Large intestine (tissue), 3 donors: ENCODE data around the gene STIM2. TPM values are rescaled to one million over a fixed set of nuclear protein-coding genes. Genes with fewer than 3 reads are reported as not detected.
A peak's percentile ranks its signal among the peaks of the same experiment; 100 is the strongest.

ENCODE experiments used
- DNase-seq, 2 donors: peaks; one replicate each; pipeline versions ENCODE4 v3.0.0 to v3.0.0-alpha.2; 2013
- H3K27ac ChIP-seq: one replicate; pipeline ENCODE4 v1.5.1; 2013; ENCODE audit warnings: low read length
- H3K27me3 ChIP-seq: 2 replicates; pipeline ENCODE4 v1.6.1; 2013; ENCODE audit warnings: low read length; ENCODE audit not compliant: control insufficient read depth, insufficient read depth
- H3K36me3 ChIP-seq: 2 replicates; pipeline ENCODE4 v1.6.1; 2013; ENCODE audit warnings: low read length; ENCODE audit not compliant: control insufficient read depth, insufficient read depth
- H3K4me1 ChIP-seq: one replicate; pipeline ENCODE4 v1.6.1; 2013; ENCODE audit warnings: low read length; ENCODE audit not compliant: control insufficient read depth, insufficient read depth
- H3K4me3 ChIP-seq: one replicate; pipeline ENCODE4 v1.5.1; 2013; ENCODE audit warnings: low read length
- H3K9me3 ChIP-seq: one replicate; pipeline ENCODE4 v1.6.1; 2013; ENCODE audit warnings: mild to moderate bottlenecking, low read depth, low read length, moderate library complexity; ENCODE audit not compliant: control insufficient read depth
- WGBS: methylation state at CpG from one replicate; pipeline ENCODE4 v1.1.5; 2013; ENCODE audit warnings: low lambda C conversion rate; ENCODE audit not compliant: insufficient coverage; 5-methylcytosine and 5-hydroxymethylcytosine counted together
- polyA plus RNA-seq: library from polyadenylated mRNA; unstranded; fragments of 120-200 nt; gene quantifications from one replicate; pipeline ENCODE4 v1.2.1, GENCODE V29; 2013

STIM2 gene
- polyA plus RNA-seq, 1 donor: 30.9 TPM

DNA sequence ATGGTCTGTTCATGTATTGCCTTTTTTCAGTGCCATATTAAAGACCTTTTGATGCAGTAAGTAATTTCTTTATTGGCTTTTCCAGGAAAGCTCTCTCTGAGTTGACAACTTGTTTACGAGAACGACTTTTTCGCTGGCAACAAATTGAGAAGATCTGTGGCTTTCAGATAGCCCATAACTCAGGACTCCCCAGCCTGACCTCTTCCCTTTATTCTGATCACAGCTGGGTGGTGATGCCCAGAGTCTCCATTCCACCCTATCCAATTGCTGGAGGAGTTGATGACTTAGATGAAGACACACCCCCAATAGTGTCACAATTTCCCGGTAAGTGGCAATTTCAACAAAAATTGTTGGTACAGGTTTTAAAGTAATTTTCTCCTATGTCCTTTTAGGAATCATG lies 148.0 kb downstream of the STIM2 start:
- H3K27ac ChIP-seq: no peak overlapping the region
- 83% methylated on average over 1 of the region's 4 CpGs for WGBS
- H3K9me3 ChIP-seq: no peaks in the 10 kb centered on the region
- no peak overlapping the region for H3K4me3 ChIP-seq
- no peak for DNase-seq
- H3K27me3 ChIP-seq: no peaks in the 10 kb centered on the region
- no peaks in the 10 kb centered on the region for H3K4me1 ChIP-seq
- H3K36me3 ChIP-seq: no peaks in the 10 kb centered on the region

DNA sequence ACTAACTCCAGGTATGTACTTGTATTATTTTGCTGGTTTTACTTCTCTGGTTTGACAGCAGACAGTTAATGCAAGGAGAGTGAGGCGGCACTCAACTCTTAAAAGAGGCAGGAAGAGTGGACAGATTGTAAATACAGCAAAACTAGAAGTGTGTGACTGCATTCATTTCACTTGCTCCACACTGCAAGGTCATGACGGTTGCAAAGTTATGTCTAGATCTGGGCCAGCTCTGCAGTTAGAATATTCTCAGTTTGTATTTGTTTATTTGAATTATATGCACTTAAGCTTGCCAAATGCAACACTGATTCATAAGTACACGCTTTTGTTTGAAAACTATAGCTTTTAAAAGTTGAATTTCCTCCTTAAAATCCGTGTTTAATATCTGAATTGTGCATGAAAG lies 148.9 kb downstream of the STIM2 start:
- H3K4me1 ChIP-seq: no peaks in the 10 kb centered on the region
- H3K27ac ChIP-seq: no peak overlapping the region
- H3K36me3 ChIP-seq: no peaks in the 10 kb centered on the region
- no peaks in the 10 kb centered on the region for H3K27me3 ChIP-seq
- H3K9me3 ChIP-seq: no peaks in the 10 kb centered on the region
- H3K4me3 ChIP-seq: no peak overlapping the region
- WGBS: 77% methylated on average over 2 of the region's 4 CpGs
- DNase-seq: no peak

DNA sequence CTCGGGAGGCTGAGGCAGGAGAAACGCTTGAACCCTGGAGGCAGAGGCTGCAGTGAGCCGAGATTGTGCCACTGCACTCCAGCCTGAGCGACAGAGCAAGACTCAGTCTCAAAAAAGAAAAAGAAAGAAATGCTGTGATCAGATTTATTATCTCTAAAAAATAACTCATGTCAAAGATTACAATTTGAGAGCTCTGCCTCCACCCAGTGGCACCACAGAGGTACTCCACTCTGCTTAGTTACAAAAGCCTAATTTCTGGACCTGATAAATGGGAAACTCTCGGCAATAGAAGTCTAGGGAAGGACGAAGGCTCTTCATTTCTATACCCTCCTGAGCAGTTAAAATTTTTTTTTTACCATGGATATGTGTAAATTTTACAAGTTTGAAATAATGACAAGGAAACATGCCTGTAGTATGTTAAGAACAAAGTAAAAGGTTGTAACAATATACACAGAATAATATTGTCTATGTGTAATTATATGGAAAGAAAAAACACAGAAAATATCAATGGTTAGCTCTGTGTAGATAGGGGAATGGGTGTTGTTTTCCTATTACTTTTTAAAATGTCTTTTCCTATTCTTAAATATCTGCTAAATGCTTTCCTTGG lies 149.8 kb downstream of the STIM2 start:
- H3K27ac ChIP-seq: no peak overlapping the region
- H3K27me3 ChIP-seq: no peaks in the 10 kb centered on the region
- no peak overlapping the region for H3K4me3 ChIP-seq
- no peaks in the 10 kb centered on the region for H3K9me3 ChIP-seq
- no peaks in the 10 kb centered on the region for H3K36me3 ChIP-seq
- H3K4me1 ChIP-seq: no peaks in the 10 kb centered on the region
- DNase-seq: peak; percentile 19 to 30
- WGBS: 40% methylated on average over 1 of the region's 6 CpGs

DNA sequence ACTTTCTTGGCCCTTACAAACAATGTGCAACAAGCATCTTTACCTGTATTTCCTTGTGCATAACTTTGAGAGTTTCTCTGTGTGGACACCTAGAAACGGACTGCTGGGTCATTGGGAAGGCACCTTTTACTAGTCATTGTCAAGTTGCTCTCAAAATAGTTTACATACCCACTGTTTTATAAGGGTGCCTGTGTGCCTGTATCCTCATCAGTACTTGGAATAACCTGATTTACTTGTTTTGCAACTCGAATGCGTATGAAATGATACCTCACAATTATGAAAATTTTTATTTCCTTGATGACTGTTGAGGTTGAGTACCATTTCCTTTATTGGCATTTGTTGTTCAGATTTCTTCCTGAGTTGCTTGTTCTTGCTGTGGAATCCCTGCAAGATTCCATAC lies 150.8 kb downstream of the STIM2 start:
- H3K36me3 ChIP-seq: no peaks in the 10 kb centered on the region
- H3K4me3 ChIP-seq: no peak overlapping the region
- no peaks in the 10 kb centered on the region for H3K27me3 ChIP-seq
- no peak for DNase-seq
- H3K9me3 ChIP-seq: no peaks in the 10 kb centered on the region
- H3K4me1 ChIP-seq: no peaks in the 10 kb centered on the region
- no peak overlapping the region for H3K27ac ChIP-seq
- WGBS: 80% methylated on average over 1 of the region's 3 CpGs

DNA sequence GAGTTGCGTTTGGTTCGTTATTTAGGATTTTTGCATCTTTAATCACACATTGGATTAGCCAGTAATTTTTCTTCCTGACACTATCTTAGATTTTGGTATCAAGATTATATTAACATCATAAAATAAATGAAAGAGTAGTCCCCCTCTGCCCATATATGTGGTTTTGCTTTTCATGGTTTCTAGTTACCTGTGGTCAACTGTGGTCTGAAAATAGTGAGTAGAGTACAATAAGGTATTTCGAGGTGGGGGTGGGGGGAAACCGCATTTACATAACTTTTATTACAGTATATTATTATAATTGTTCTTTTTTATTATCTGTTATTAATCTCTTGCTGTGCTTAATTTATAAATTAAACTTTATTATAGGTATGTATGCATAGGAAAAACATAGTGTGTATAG lies 152.4 kb downstream of the STIM2 start:
- no peak for DNase-seq
- Histone ChIP-seq H3K27me3 (no peaks in the 10 kb centered on the region), H3K36me3 (peaks cover 9% of the 10 kb centered on the region), H3K4me3 (no peak overlapping the region), H3K27ac (no peak overlapping the region), H3K9me3 (peaks cover 2% of the 10 kb centered on the region), H3K4me1 (no peaks in the 10 kb centered on the region)
- 93% methylated on average over 2 of the region's 4 CpGs for WGBS

DNA sequence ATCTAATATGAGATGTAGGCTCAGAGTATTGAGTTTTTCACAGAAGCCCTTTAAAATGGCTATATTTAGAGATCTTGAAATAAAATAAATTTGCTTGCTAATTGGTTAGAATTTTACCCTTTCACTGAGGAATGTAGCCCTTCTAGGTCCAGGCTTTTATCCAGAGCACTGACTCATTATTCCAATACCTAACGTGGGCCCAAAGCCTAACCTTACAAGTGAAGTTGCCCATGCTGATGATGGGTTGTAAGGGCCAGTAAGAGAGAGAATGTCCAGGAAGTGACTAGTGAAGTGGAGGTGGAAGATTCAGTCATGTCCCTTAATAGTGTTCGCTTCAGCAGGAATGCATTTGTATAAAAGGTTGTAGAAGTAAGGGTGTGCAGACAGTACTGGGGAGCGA lies 155.9 kb downstream of the STIM2 start:
- Histone ChIP-seq H3K9me3 (peaks cover 2% of the 10 kb centered on the region), H3K4me1 (no peaks in the 10 kb centered on the region), H3K36me3 (peaks cover 25% of the 10 kb centered on the region), H3K27me3 (no peaks in the 10 kb centered on the region), H3K4me3 (no peak overlapping the region), H3K27ac (no peak overlapping the region)
- no peak for DNase-seq
- WGBS: no CpG with 5 or more reads among the region's 3 CpGs

DNA sequence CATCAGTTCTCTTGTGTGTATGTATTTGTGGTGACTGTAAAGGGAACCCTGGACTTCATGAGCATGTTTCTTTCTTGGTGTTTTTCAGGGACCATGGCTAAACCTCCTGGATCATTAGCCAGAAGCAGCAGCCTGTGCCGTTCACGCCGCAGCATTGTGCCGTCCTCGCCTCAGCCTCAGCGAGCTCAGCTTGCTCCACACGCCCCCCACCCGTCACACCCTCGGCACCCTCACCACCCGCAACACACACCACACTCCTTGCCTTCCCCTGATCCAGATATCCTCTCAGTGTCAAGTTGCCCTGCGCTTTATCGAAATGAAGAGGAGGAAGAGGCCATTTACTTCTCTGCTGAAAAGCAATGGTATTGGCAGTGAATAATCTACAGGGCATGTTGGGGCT lies 157.0 kb downstream of the STIM2 start:
- 83% methylated on average over 1 of the region's 12 CpGs for WGBS

DNA sequence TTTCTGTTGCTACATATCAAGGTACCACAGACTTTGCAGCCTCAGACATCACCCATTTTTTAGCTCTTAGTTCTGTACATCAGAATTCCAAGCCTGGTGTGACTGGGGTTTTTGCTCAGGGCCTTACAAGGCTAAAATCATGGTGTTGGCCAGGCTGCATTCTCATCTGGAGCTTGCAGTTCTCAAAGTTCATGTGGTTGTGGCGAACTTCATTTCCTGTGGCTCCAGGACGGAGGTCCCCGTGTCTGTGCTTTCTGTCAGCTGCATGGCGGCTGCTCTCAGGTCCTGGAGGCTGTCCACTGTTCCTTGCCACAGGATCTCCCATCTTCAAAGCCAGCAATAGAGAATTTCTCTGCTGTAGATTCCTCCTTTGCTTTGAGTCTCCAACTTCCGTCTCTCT lies 157.4 kb downstream of the STIM2 start:
- Histone ChIP-seq H3K4me1 (no peaks in the 10 kb centered on the region), H3K9me3 (peaks cover 2% of the 10 kb centered on the region), H3K36me3 (peaks cover 33% of the 10 kb centered on the region), H3K27me3 (no peaks in the 10 kb centered on the region), H3K4me3 (no peak overlapping the region), H3K27ac (no peak overlapping the region)
- no CpG with 5 or more reads among the region's 5 CpGs for WGBS
- no peak for DNase-seq

More for the DNA sequence above, 157.0 kb downstream of the STIM2 start:
- no peak for DNase-seq
- peaks cover 29% of the 10 kb centered on the region for H3K36me3 ChIP-seq
- H3K27me3 ChIP-seq: no peaks in the 10 kb centered on the region
- H3K4me1 ChIP-seq: no peaks in the 10 kb centered on the region
- no peak overlapping the region for H3K4me3 ChIP-seq
- H3K27ac ChIP-seq: no peak overlapping the region
- H3K9me3 ChIP-seq: peaks cover 2% of the 10 kb centered on the region

DNA sequence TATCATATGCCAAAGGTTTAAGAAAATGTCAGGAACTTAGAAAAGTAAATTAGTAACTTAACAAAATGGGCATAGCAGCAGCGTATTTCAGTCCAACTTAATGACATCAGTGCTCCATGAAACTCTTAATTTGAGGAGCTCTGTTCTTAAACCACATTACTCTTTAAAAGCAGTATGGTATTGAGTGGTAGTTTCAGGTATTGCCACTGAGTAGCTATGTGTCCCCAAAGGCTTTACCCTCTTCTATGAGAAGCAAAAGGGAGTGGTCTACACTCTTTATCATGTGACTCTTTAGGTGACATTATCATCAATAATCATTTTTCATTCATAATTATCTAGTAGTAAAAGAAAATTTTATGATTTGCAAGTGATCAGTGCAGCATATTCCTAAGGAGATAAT lies 158.3 kb downstream of the STIM2 start:
- peaks cover 38% of the 10 kb centered on the region for H3K36me3 ChIP-seq
- no peak overlapping the region for H3K4me3 ChIP-seq
- H3K27me3 ChIP-seq: no peaks in the 10 kb centered on the region
- WGBS: no CpG with 5 or more reads among the region's 1 CpG
- H3K4me1 ChIP-seq: no peaks in the 10 kb centered on the region
- no peak overlapping the region for H3K27ac ChIP-seq
- DNase-seq: no peak
- peaks cover 2% of the 10 kb centered on the region for H3K9me3 ChIP-seq

DNA sequence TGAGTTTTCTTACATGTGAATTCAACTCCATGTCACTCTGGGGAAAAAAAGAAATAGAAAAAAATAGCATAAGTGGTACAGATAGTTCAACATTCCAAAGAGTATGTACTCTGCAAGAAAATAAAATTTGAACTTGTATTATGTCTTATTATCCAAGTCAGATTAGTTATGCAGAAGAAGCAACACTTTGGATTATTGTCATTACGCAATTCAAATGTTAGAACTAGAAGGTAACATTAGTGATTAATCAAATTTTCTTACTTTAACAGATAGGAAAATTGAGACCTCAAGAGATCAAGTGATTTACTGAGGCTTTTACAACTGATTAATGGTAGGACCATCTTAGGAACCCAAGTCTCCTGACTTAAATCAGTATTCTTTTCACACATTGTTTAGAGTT lies 159.1 kb downstream of the STIM2 start:
- Histone ChIP-seq H3K4me1 (no peaks in the 10 kb centered on the region), H3K27me3 (no peaks in the 10 kb centered on the region), H3K9me3 (peaks cover 2% of the 10 kb centered on the region), H3K4me3 (no peak overlapping the region), H3K27ac (no peak overlapping the region), H3K36me3 (peaks cover 38% of the 10 kb centered on the region)
- no CpG with 5 or more reads among the region's 1 CpG for WGBS
- no peak for DNase-seq

DNA sequence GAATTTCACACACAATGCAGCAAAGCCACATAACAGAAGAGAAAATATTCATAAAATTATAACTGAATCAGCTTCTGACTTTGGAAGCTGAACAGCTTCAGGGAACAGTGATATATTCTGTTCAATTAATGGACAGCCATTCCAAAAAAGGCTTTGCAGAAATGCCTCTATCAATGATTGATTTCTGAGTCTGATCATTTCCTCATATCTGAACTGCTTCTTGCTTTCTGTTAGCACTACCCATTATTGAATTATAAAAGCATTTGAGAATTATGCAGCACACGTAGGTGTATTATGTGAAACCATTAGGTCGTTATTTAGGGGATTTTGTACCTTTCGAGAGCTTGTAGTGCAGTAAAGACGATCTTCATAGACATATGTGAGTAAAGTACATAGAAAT lies 159.6 kb downstream of the STIM2 start:
- WGBS: 100% methylated on average over 2 of the region's 4 CpGs
- Histone ChIP-seq H3K27me3 (no peaks in the 10 kb centered on the region), H3K4me1 (no peaks in the 10 kb centered on the region), H3K36me3 (peaks cover 38% of the 10 kb centered on the region), H3K9me3 (peaks cover 2% of the 10 kb centered on the region), H3K27ac (no peak overlapping the region), H3K4me3 (no peak overlapping the region)
- no peak for DNase-seq
